Activated naive CD8-positive, alpha-beta T cell treated with anti-CD3 and anti-CD28 coated beads, Interleukin-2, amount 50 U/mL, for 24 hours (primary cell): ENCODE data around the gene MANSC4.

Experiments used
- ATAC-seq: fragments of 150-1000 bp; cut with Tn5 transposase; one replicate; pipeline ENCODE4 v1.10.0; 2021
- DNase-seq: peaks from one replicate; pipeline ENCODE4 v3.0.0; 2021
- H3K27ac Mint-ChIP-seq: one replicate; pipeline ENCODE4 v1.8.0; 2021; ENCODE audit warnings: mild to moderate bottlenecking, mixed read lengths
- H3K27me3 Mint-ChIP-seq: one replicate; pipeline ENCODE4 v1.8.0; 2021; ENCODE audit warnings: mixed read lengths
- H3K36me3 Mint-ChIP-seq: one replicate; pipeline ENCODE4 v1.8.0; 2021; ENCODE audit warnings: low read depth, mixed read lengths
- H3K4me1 Mint-ChIP-seq: one replicate; pipeline ENCODE4 v1.8.0; 2021; ENCODE audit warnings: mixed read lengths
- H3K4me3 Mint-ChIP-seq: one replicate; pipeline ENCODE4 v1.8.0; 2021; ENCODE audit warnings: mild to moderate bottlenecking, moderate library complexity, mixed read lengths
- H3K9me3 Mint-ChIP-seq: one replicate; pipeline ENCODE4 v1.8.0; 2021; ENCODE audit warnings: mixed read lengths

MANSC4 gene

DNA sequence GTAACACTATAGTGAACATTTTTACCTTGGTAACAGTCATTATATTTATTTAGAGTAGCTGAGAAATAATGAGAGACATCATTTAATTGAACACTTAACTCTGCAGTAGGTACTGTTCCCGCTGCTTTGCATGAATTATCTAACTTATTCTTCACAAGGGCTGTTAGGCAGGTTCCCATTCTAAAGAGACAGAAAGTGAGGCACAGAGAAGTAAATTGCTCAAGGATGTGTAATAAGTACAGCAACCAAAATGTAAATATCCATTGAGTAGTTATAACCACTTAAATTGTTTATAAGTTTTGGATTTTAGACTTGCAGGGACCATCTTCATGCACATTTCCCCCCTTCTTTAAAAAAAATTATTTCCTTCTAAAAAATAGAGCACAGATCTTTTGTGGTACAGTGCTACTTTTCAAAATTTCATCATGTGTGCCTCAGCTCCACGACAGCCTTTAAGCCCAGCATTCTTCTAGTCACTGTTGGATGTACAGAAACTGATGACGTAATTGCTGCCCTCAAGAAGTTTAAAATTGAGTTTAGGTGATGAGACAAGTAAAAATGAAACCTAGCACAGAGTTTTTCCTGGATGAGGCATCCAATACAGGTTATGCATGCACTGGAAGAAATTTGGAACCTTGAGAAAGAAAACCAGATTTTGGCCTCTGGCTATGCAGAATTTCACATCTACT is 6.0 kb upstream of the MANSC4 start:
- DNase-seq (no peak), ATAC-seq (peak; percentile 40)
- Mint-ChIP-seq H3K36me3 (peaks cover 38% of the 10 kb centered on the region), H3K27me3 (no peaks in the 10 kb centered on the region), H3K4me1 (peaks cover 39% of the 10 kb centered on the region), H3K4me3 (no peak overlapping the region), H3K9me3 (no peaks in the 10 kb centered on the region), H3K27ac (peak overlapping the region; percentile 22)

- peak overlapping the region; percentile 80 for H3K4me3 Mint-ChIP-seq
- H3K27me3 Mint-ChIP-seq, result peaks cover 2% of the 10 kb centered on the region
- no peak overlapping the region for H3K27ac Mint-ChIP-seq
- DNase-seq, result no peak
- no peak for ATAC-seq
- no peaks in the 10 kb centered on the region for H3K9me3 Mint-ChIP-seq
- peaks cover 35% of the 10 kb centered on the region for H3K36me3 Mint-ChIP-seq
- peaks cover 43% of the 10 kb centered on the region for H3K4me1 Mint-ChIP-seq
These were observed 2.4 kb upstream of the MANSC4 start for GRCh38 chr12:27782481-27782880.

DNA sequence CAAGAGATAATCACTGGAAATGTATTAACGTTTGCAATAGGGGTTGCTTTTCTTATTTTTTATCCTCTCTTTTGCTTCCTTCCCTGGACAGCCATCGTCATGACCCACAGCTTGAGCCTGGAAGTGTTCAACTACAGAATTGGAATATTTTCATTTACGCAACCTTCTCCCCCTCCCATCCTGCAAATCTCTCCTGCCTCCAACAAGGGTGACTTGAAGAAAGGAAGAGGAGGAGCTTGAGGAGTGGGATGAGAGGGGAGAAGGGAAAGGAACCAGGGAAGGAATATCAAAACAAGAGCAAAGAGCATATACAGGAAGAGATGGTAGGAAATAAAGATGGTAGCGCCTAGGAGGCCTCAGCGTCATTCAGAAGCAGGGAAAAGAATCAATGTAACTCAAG is 1.6 kb upstream of the MANSC4 start:
- Mint-ChIP-seq H3K4me1 (peaks cover 43% of the 10 kb centered on the region), H3K4me3 (peak overlapping the region; percentile 80), H3K27ac (peak overlapping the region; percentile 55)

GRCh38 chr12:27780612-27781408 is 774 bp upstream of the MANSC4 start:
- Mint-ChIP-seq H3K4me3 (peak overlapping the region; percentile 80), H3K36me3 (peaks cover 30% of the 10 kb centered on the region), H3K27ac (peak overlapping the region; percentile 55), H3K27me3 (peaks cover 2% of the 10 kb centered on the region), H3K9me3 (no peaks in the 10 kb centered on the region), H3K4me1 (peaks cover 37% of the 10 kb centered on the region)
- DNase-seq (peak; percentile 33), ATAC-seq (peak; percentile 34)

More for the DNA sequence above, 1.6 kb upstream of the MANSC4 start:
- ATAC-seq (no peak), DNase-seq (no peak)
- H3K36me3 Mint-ChIP-seq, result peaks cover 35% of the 10 kb centered on the region
- peaks cover 2% of the 10 kb centered on the region for H3K27me3 Mint-ChIP-seq
- no peaks in the 10 kb centered on the region for H3K9me3 Mint-ChIP-seq

DNA sequence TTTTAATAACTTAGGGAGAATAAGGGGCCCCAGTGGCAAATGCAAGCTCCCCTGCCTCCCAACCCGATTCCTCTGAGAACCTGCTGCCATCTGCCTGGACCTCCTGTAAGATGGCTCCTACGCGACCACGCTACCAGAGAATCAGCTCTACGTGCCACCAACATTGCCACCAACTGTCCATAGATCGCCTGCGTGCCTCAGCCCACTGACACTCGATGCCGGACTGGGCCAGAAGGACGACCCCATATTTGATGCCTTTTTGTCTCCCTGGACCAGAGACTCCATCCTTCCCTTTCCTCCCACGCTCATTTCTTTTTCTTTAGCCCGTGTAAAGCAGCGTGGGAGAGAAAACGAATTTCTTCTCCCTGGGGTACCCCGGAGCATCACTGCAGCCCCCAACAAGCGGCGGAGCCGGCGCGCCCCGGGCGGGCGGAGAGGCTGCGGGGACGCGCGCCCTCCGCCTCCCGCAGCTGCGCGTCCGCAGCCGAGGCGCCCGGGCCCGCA is 568 bp downstream of the MANSC4 start:
- peaks cover 23% of the 10 kb centered on the region for H3K36me3 Mint-ChIP-seq
- H3K4me3 Mint-ChIP-seq, result peak overlapping the region; percentile 81
- H3K27ac Mint-ChIP-seq, result peak overlapping the region; percentile 81
- H3K9me3 Mint-ChIP-seq, result no peaks in the 10 kb centered on the region
- DNase-seq (peak; percentile 24), ATAC-seq (no peak)
- H3K27me3 Mint-ChIP-seq, result peaks cover 2% of the 10 kb centered on the region
- H3K4me1 Mint-ChIP-seq, result peaks cover 29% of the 10 kb centered on the region

DNA sequence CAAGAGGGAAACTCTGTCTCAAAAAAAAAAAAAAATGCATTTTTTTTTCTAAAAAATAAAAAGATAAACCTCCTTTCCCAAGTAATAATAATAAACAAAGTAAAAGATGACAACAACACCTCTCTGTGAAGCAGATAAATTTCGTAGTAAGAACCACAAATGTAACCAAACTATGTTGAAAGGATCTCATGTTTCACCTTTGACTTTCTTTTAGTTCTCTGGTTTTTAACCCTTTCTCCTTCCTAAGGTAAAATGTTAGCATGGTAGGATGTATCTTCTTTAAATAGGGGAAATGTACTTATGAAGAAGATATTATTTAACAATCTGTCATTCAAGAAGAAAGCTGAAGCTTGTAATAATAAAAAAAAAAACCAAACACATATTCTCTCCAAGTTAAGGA is 1.8 kb downstream of the MANSC4 start:
- no peaks in the 10 kb centered on the region for H3K9me3 Mint-ChIP-seq
- H3K27ac Mint-ChIP-seq, result no peak overlapping the region
- ATAC-seq (no peak), DNase-seq (no peak)
- peaks cover 20% of the 10 kb centered on the region for H3K36me3 Mint-ChIP-seq
- peaks cover 2% of the 10 kb centered on the region for H3K27me3 Mint-ChIP-seq
- peaks cover 25% of the 10 kb centered on the region for H3K4me1 Mint-ChIP-seq
- H3K4me3 Mint-ChIP-seq, result no peak overlapping the region

GRCh38 chr12:27777141-27777540 is 2.9 kb downstream of the MANSC4 start:
- Mint-ChIP-seq H3K9me3 (no peaks in the 10 kb centered on the region), H3K27ac (no peak overlapping the region), H3K4me1 (peaks cover 19% of the 10 kb centered on the region), H3K27me3 (peaks cover 2% of the 10 kb centered on the region), H3K36me3 (peaks cover 12% of the 10 kb centered on the region), H3K4me3 (no peak overlapping the region)
- DNase-seq (no peak), ATAC-seq (no peak)

DNA sequence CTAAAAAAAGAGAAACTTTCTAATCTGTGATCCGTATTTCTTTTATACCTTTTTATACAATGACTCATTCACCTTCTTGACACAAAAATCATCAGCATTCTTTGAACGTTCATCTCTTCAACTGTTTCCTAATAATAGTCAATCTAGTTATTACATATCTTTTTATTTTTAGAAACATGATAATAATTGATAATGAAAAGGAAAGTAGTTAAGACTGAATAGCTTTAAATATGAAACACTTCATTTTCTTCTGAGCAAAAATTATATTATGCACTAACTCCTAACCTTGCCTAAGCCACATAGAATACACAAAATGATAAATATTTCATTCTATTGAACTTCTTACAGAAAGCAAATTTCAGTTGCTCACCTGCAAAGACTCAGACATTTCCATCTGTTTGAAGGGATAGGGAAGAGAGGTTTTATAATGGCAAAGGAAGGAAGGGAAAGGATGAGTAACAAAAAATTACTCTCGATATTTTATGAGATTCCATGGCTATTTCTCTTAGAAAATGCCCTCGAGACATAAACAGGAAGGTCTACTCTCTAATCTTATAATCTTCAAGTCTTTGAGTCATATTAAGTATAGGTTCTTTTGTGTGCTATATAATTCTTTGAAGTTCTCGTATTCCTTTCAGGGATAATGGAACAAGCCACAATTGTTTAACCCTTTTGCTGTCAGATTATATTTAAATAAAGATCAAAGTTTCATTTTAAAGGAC is 7.5 kb downstream of the MANSC4 start:
- no peaks in the 10 kb centered on the region for H3K36me3 Mint-ChIP-seq
- H3K27ac Mint-ChIP-seq, result no peak overlapping the region
- peaks cover 8% of the 10 kb centered on the region for H3K4me1 Mint-ChIP-seq
- no peak for ATAC-seq
- no peak overlapping the region for H3K4me3 Mint-ChIP-seq
- no peaks in the 10 kb centered on the region for H3K9me3 Mint-ChIP-seq
- no peaks in the 10 kb centered on the region for H3K27me3 Mint-ChIP-seq
- no peak for DNase-seq

GRCh38 chr12:27771481-27772327 is 8.3 kb downstream of the MANSC4 start:
- H3K4me1 Mint-ChIP-seq, result peaks cover 8% of the 10 kb centered on the region
- no peaks in the 10 kb centered on the region for H3K36me3 Mint-ChIP-seq
- DNase-seq, result no peak
- no peak overlapping the region for H3K27ac Mint-ChIP-seq
- no peaks in the 10 kb centered on the region for H3K9me3 Mint-ChIP-seq
- no peaks in the 10 kb centered on the region for H3K27me3 Mint-ChIP-seq
- H3K4me3 Mint-ChIP-seq, result no peak overlapping the region
- ATAC-seq, result no peak

- Mint-ChIP-seq H3K27me3 (no peaks in the 10 kb centered on the region), H3K4me3 (no peak overlapping the region), H3K27ac (no peak overlapping the region), H3K4me1 (peaks cover 8% of the 10 kb centered on the region), H3K9me3 (no peaks in the 10 kb centered on the region), H3K36me3 (no peaks in the 10 kb centered on the region)
- ATAC-seq (no peak), DNase-seq (no peak)
These were observed 10.8 kb downstream of the MANSC4 start for GRCh38 chr12:27769142-27769673.

- ATAC-seq, result no peak
- no peaks in the 10 kb centered on the region for H3K27me3 Mint-ChIP-seq
- no peaks in the 10 kb centered on the region for H3K9me3 Mint-ChIP-seq
- H3K36me3 Mint-ChIP-seq, result peaks cover 2% of the 10 kb centered on the region
- DNase-seq, result no peak
- peaks cover 14% of the 10 kb centered on the region for H3K4me1 Mint-ChIP-seq
- no peak overlapping the region for H3K4me3 Mint-ChIP-seq
- no peak overlapping the region for H3K27ac Mint-ChIP-seq
These were observed 13.4 kb downstream of the MANSC4 start for GRCh38 chr12:27766587-27766986.

DNA sequence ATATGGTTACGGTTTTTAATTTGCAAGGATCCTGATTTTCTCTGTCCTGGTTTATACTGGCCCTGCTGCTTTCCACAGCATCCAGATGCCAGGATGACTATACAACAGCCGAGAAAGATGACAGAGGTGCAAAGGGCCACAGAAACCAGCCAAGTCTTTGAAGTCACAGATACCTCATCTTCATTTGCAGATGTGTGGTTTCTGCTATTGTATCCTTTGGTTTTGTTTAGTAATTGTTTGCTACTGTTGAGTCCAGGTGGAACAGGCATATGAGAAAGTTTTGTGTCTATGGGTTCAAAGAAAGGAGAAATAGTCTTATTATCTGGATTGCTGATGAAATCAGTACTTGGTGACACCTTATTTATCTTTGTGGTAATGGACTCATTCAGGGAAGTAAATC is 17.3 kb downstream of the MANSC4 start:
- peaks cover 9% of the 10 kb centered on the region for H3K4me1 Mint-ChIP-seq

GRCh38 chr12:27756670-27757195 is 23.3 kb downstream of the MANSC4 start:
- Mint-ChIP-seq H3K4me1 (no peaks in the 10 kb centered on the region), H3K36me3 (peaks cover 21% of the 10 kb centered on the region), H3K9me3 (no peaks in the 10 kb centered on the region), H3K27ac (peak overlapping the region; percentile 0), H3K4me3 (no peak overlapping the region), H3K27me3 (no peaks in the 10 kb centered on the region)
- DNase-seq (no peak), ATAC-seq (no peak)

More for the DNA sequence above, 17.3 kb downstream of the MANSC4 start:
- DNase-seq (no peak), ATAC-seq (peak; percentile 57)
- no peaks in the 10 kb centered on the region for H3K27me3 Mint-ChIP-seq
- no peaks in the 10 kb centered on the region for H3K9me3 Mint-ChIP-seq
- peaks cover 2% of the 10 kb centered on the region for H3K36me3 Mint-ChIP-seq
- no peak overlapping the region for H3K4me3 Mint-ChIP-seq
- no peak overlapping the region for H3K27ac Mint-ChIP-seq
